Stimulated activated naive CD8-positive, alpha-beta T cell treated with anti-CD3 and anti-CD28 coated beads, Interleukin-15, amount 100 ng/mL, for 72 hours (primary cell): Measurements from ENCODE around the gene ZNF385A.
A peak's percentile ranks its signal among the peaks of the same experiment; 100 is the strongest.

Experiments
- ATAC-seq: fragments of 150-1000 bp; cut with Tn5 transposase; 2 replicates; pipeline ENCODE4 v1.10.0; 2021; ENCODE audit warnings: mild to moderate bottlenecking, moderate library complexity
- DNase-seq, 2 donors: peaks; one replicate each; pipeline ENCODE4 v3.0.0; 2021 to 2022
- H3K27ac Mint-ChIP-seq, 2 donors: one replicate each; pipeline ENCODE4 v1.8.0; 2022; ENCODE audit warnings: mild to moderate bottlenecking in 2 of 2, mixed read lengths in 2 of 2, moderate library complexity in 2 of 2
- H3K27me3 Mint-ChIP-seq: one replicate; pipeline ENCODE4 v1.8.0; 2022; ENCODE audit warnings: mixed read lengths
- H3K4me1 Mint-ChIP-seq: one replicate; pipeline ENCODE4 v1.8.0; 2022; ENCODE audit warnings: mild to moderate bottlenecking, mixed read lengths
- H3K4me3 Mint-ChIP-seq, 2 donors: one replicate each; pipeline ENCODE4 v1.8.0; 2022; ENCODE audit warnings: mild to moderate bottlenecking in 2 of 2, mixed read lengths in 2 of 2, moderate library complexity in 1 of 2
- H3K9me3 Mint-ChIP-seq, 2 donors: one replicate each; pipeline ENCODE4 v1.8.0; 2022; ENCODE audit warnings: mixed read lengths in 2 of 2

The ZNF385A gene

GRCh38 chr12:54374562-54375258 lies 9.8 kb downstream of the ZNF385A start:
- H3K9me3 Mint-ChIP-seq, result no peaks in the 10 kb centered on the region
- no peak overlapping the region for H3K27ac Mint-ChIP-seq
- H3K4me1 Mint-ChIP-seq, result peaks cover 45% of the 10 kb centered on the region
- DNase-seq, result no peak
- no peaks in the 10 kb centered on the region for H3K27me3 Mint-ChIP-seq
- ATAC-seq, result no peak
- no peak overlapping the region for H3K4me3 Mint-ChIP-seq

- H3K27me3 Mint-ChIP-seq, result no peaks in the 10 kb centered on the region
- DNase-seq (peak in 1 of 2 donors; percentile 40), ATAC-seq (peak; percentile 63)
- H3K9me3 Mint-ChIP-seq, result no peaks in the 10 kb centered on the region
- peaks cover 45% of the 10 kb centered on the region for H3K4me1 Mint-ChIP-seq
- H3K4me3 Mint-ChIP-seq, result peak overlapping the region in 1 of 2 donors; percentile 3
- peak overlapping the region; percentile 16 to 69 for H3K27ac Mint-ChIP-seq
Measured at GRCh38 chr12:54373649-54374561, 10.6 kb downstream of the ZNF385A start.

DNA sequence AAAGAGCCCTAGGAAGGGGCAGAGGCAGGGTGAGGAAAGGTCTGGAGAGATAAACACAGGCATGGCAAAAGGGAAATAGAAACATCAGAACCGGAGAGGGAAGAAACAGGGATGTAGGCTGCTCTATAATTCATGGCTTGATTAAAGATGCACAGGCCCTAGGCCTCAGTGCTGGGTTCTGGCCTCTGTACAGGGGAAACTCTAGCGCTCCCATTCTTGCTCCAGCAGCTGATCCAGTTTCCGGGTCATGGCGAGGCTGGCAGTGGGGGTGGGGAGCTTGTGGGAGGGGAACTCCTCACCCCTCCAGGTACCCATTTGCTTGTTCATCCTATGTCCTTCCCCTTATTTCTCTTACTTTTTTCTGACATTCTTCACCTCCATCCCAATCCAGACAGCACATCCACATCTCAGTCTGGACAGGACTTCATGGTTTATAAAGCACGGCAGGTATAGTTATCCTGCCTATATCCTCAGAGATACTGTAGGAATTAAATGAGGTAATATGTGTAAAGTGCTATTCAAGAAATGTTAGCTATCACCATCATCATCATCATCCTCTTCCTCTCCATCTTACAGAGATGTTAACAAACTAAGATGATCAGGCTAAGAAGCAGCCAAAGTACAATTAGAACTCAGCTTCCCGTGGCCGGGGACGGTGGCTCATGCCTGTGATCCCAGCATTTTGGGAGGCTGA lies 12.3 kb downstream of the ZNF385A start:
- Mint-ChIP-seq H3K27ac (peak overlapping the region; percentile 35 to 72), H3K4me3 (no peak overlapping the region), H3K4me1 (peaks cover 50% of the 10 kb centered on the region), H3K9me3 (no peaks in the 10 kb centered on the region), H3K27me3 (no peaks in the 10 kb centered on the region)
- DNase-seq, result no peak
- ATAC-seq, result no peak

DNA sequence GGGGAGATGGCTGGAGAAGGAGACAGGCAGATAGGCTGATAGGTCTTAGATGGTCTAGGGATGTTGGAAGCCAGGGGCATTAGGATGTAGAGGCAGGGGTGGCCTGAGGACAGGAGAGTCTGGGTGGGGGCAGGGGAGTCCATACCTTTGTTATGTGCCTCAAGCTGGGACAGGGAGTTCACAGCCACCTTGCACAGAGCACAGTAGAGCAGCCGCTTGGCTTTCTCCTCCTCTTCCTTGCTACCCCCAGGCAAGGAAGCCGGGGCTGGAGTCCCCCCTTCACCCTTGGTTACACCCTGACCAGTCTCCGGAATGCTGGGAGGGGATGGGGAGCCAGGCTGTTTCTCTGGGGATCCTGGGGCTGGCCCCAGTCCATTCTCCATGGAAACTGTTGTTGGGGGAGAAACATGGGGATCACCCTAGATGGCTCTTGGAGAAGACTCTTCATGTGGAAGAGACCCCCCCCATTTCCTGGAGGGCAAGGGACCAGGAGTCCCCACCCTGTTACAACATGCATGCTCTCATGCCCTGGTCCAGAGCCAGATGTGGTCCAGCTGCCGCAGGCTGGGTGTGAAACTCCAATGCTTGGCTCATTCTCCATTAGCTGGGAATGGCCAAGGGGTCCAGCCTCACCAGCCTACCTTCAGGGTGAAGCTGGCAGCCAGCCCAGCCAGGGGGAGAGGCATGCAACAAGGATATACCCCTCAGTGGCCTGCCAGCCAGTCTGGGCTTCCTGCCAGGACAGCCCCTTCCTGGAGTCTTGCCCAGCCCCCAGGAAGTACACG lies 13.0 kb downstream of the ZNF385A start:
- no peak for DNase-seq
- Mint-ChIP-seq H3K27me3 (no peaks in the 10 kb centered on the region), H3K4me1 (peaks cover 50% of the 10 kb centered on the region), H3K4me3 (no peak overlapping the region), H3K27ac (peak overlapping the region; percentile 35 to 72), H3K9me3 (no peaks in the 10 kb centered on the region)
- no peak for ATAC-seq

GRCh38 chr12:54370171-54370730 lies 14.3 kb downstream of the ZNF385A start:
- H3K9me3 Mint-ChIP-seq, result no peaks in the 10 kb centered on the region
- ATAC-seq, result peak; percentile 16
- H3K27me3 Mint-ChIP-seq, result no peaks in the 10 kb centered on the region
- no peak overlapping the region for H3K27ac Mint-ChIP-seq
- no peak for DNase-seq
- peaks cover 50% of the 10 kb centered on the region for H3K4me1 Mint-ChIP-seq
- no peak overlapping the region for H3K4me3 Mint-ChIP-seq

DNA sequence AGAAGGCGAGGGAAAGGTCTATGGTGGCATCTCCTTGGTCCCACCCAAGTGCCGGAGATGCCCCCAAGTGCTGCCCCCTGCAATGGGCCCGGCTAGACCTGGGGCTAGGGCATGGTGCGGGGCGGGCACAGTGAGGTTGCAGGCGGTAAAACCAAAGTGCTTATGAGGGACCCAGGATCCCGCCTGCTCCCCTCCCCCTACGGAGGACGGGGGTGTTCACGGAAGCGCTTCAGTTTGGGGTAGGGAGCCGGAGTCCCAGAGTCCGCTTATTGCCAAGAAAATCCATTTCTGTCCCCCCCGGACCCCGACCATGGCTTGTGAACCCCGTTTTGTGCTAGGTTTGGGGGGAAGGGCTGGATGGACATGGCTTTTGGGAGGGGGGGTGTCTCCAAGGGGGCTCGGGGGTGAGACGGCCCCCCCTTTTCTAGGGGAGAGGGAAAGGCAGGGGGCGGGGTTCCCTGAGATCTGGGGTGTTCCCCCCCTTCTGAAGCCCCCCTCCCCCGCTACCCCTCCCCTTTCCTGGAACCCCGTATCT lies 14.9 kb downstream of the ZNF385A start:
- H3K4me1 Mint-ChIP-seq, result peaks cover 47% of the 10 kb centered on the region
- no peaks in the 10 kb centered on the region for H3K27me3 Mint-ChIP-seq
- no peak overlapping the region for H3K27ac Mint-ChIP-seq
- ATAC-seq, result no peak
- peak overlapping the region in 1 of 2 donors; percentile 50 for H3K4me3 Mint-ChIP-seq
- DNase-seq, result no peak
- H3K9me3 Mint-ChIP-seq, result no peaks in the 10 kb centered on the region

DNA sequence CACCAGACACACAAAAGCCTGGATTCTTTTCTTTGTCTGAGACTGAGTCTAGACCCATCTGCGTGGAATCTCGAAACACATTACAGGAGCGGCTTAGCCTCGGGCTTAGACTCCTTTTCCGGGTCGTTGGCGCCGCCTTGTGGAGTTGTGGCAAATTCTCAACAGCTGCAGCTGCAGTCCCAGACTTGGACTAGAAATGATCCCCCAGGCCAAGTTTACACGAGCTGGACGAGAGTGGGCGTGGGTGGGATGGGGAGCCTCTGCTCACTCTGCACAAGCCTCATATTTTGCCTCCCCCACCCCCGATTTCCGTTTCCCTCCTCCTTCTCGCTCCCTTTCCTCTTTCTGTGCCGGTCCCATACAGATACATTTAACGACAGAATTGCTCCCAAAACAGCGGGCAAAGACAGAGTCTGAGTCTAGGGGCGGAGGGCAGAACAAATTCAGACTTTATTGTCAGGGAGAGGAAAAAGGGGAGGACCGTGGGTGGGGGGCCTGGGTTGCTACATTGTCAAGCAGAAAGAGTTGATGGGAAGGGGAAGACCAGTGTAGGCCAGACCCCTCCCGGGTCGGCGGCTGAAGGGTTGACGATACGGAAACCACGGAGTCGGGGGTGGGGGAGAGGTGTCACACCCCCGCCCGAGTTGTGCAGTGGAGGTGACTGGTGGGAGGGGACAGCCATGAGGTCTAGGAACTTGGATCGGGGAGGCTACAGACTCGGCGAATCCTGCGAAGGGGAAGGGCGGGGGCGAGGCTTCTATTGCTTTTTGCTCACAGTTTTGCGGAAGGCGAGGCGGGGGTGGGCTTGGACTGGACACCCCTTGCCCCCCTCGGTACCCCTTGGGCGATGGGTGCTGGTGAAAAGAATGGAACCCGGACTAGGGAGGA lies 15.6 kb downstream of the ZNF385A start:
- H3K4me1 Mint-ChIP-seq, result peaks cover 49% of the 10 kb centered on the region
- ATAC-seq (peak; percentile 70), DNase-seq (peak; percentile 83 to 85)
- H3K4me3 Mint-ChIP-seq, result peak overlapping the region; percentile 50 to 58
- H3K27ac Mint-ChIP-seq, result no peak overlapping the region
- no peaks in the 10 kb centered on the region for H3K27me3 Mint-ChIP-seq
- no peaks in the 10 kb centered on the region for H3K9me3 Mint-ChIP-seq

GRCh38 chr12:54368025-54368708 lies 16.4 kb downstream of the ZNF385A start:
- ATAC-seq (peak; percentile 2), DNase-seq (no peak)
- H3K4me3 Mint-ChIP-seq, result peak overlapping the region; percentile 27 to 58
- H3K27me3 Mint-ChIP-seq, result no peaks in the 10 kb centered on the region
- H3K4me1 Mint-ChIP-seq, result peaks cover 49% of the 10 kb centered on the region
- H3K9me3 Mint-ChIP-seq, result no peaks in the 10 kb centered on the region
- peak overlapping the region in 1 of 2 donors; percentile 64 for H3K27ac Mint-ChIP-seq

- H3K4me1 Mint-ChIP-seq, result peaks cover 43% of the 10 kb centered on the region
- DNase-seq (peak in 1 of 2 donors; percentile 71), ATAC-seq (peak; percentile 81)
- H3K27me3 Mint-ChIP-seq, result no peaks in the 10 kb centered on the region
- peak within 1 kb of the TSS; percentile 9 to 95 for H3K27ac Mint-ChIP-seq
- H3K4me3 Mint-ChIP-seq, result peak within 1 kb of the TSS; percentile 59 to 70
- no peaks in the 10 kb centered on the region for H3K9me3 Mint-ChIP-seq
Measured at GRCh38 chr12:54364413-54364812, 20.1 kb downstream of the ZNF385A start, which contains the start of gene GPR84. Gene GPR84 (minus strand): TSS chr12:54364486. CDS start chr12:54363851, 635 bp downstream.

- H3K9me3 Mint-ChIP-seq, result no peaks in the 10 kb centered on the region
- peak overlapping the region in 1 of 2 donors; percentile 95 for H3K27ac Mint-ChIP-seq
- DNase-seq (no peak), ATAC-seq (no peak)
- H3K4me1 Mint-ChIP-seq, result peaks cover 35% of the 10 kb centered on the region
- no peaks in the 10 kb centered on the region for H3K27me3 Mint-ChIP-seq
- peak overlapping the region; percentile 59 to 70 for H3K4me3 Mint-ChIP-seq
Measured at GRCh38 chr12:54363618-54364017, 20.9 kb downstream of the ZNF385A start.

GRCh38 chr12:54363047-54363446 lies 21.5 kb downstream of the ZNF385A start:
- Mint-ChIP-seq H3K27ac (peak overlapping the region in 1 of 2 donors; percentile 15), H3K27me3 (no peaks in the 10 kb centered on the region), H3K9me3 (no peaks in the 10 kb centered on the region), H3K4me3 (peak overlapping the region in 1 of 2 donors; percentile 70), H3K4me1 (peaks cover 29% of the 10 kb centered on the region)
- DNase-seq, result no peak
- no peak for ATAC-seq

DNA sequence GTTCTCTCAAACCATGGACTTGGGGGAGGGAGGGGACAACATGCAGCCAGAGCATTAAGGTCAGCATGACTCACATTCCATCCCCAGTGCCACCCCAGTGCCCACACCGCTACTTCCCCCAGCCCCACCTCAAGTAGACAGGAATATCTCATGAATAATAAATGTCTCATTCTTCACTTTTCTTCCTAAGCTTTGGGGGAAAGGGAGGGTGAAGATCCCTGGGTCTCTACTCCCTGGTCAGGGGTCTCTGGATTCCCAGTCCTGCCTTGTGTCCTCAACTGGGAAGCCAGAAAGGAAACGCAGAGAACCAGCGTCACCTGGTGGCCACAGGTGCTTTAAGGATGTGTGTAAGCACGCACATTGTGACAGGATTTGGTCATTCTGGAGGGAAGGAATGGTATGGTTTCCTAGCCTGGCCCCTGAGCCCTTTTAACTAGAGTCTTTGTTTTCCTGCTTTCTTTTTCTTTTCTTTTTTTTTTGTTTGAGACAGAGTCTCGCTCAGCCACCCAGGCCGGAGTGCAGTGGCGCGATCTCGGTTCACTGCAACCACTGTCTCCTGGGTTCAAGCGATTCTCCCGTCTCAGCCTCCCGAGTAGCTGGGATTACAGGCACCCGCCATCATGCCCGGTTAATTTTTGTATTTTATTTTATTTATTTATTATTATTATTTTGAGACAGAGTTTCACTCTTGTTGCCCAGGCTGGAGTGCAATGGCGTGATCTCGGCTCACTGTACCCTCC lies 23.6 kb downstream of the ZNF385A start:
- no peak for ATAC-seq
- H3K4me3 Mint-ChIP-seq, result peak overlapping the region; percentile 11 to 22
- no peak overlapping the region for H3K27ac Mint-ChIP-seq

More for the DNA sequence above, 23.6 kb downstream of the ZNF385A start:
- no peaks in the 10 kb centered on the region for H3K9me3 Mint-ChIP-seq
- peaks cover 28% of the 10 kb centered on the region for H3K4me1 Mint-ChIP-seq
- DNase-seq, result peak in 1 of 2 donors; percentile 49
- no peaks in the 10 kb centered on the region for H3K27me3 Mint-ChIP-seq
